ENCODE results near the gene NLRP1.

Gene NLRP1

GRCh38 chr17:5466295-5466694 lies 118.0 kb downstream of the NLRP1 start:
- no peak for DNase-seq

DNA sequence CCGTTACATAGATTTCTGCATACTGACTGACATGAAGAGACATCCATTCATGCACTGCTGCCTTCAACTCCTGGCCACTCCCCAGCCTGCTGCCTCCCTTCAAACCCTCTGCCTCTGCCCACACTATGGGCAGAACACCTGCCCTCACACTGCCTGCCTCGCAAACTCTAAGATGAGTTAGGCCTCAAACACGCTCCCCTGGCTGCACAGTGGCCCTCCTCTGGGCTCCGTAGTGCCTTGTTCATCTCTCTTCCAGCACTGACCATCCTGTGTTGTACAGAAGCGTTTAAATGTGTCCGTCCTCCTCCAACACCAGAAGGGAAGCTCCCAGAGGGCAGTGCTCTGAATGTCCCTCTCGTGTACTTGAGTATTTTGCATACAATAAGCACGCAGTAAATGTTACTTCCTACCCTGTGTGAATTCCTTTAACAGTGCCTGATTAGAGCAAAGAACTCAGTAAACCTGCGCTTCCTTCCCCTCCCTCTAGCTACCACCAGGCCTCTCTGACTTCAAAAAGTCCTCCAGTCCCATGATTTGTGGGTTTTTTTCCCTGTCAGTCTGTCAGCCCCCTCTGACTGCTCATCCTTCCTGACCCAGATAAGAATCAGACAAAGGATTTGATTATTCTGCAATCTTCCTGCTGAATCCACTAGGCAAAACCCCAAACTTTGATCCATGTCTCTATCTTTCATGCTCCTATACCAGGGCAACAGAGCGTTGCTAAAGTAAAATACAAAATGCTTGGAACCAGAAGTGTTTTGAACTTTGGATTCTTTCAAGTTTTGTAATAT lies 119.4 kb downstream of the NLRP1 start:
- DNase-seq = no peak

Measured in NCI-H1417 (cell line).